T1000 (cell line): ENCODE results near the gene MTERF1.
"Not testable (repeated sequence)": the region's sequence is repeated elsewhere in the genome, so short reads cannot be mapped to it uniquely, and the experiment has no call there.

Source experiments
- DNase-seq: peaks from one replicate; lab custom pipeline; 2025; ENCODE audit warnings: mixed read lengths; lab: John Stamatoyannopoulos, UW

The MTERF1 gene

GRCh38 chr7:91880413-91881241 is at the start of gene MTERF1:
TSS of gene MTERF1 (minus strand) at chr7:91880702. CDS start at chr7:91880083, 619 bp downstream.
- DNase-seq, result peak; percentile 75

- DNase-seq, result no peak
Observed at GRCh38 chr7:91929463-91929862, 49.0 kb upstream of the MTERF1 start.

GRCh38 chr7:91927912-91928311 is 47.4 kb upstream of the MTERF1 start:
- no peak for DNase-seq

GRCh38 chr7:91922857-91923256 is 42.4 kb upstream of the MTERF1 start:
- DNase-seq, result no peak

- DNase-seq, result no peak
Observed at GRCh38 chr7:91918356-91918755, 37.9 kb upstream of the MTERF1 start.

- DNase-seq, result no peak
Observed at GRCh38 chr7:91916051-91916440, 35.5 kb upstream of the MTERF1 start.

GRCh38 chr7:91915401-91916050 is 35.0 kb upstream of the MTERF1 start:
- DNase-seq, result no peak

GRCh38 chr7:91913612-91914011 is 33.1 kb upstream of the MTERF1 start:
- no peak for DNase-seq

GRCh38 chr7:91912494-91912893 is 32.0 kb upstream of the MTERF1 start:
- no peak for DNase-seq

- DNase-seq, result no peak
Observed at GRCh38 chr7:91911121-91911520, 30.6 kb upstream of the MTERF1 start.

GRCh38 chr7:91910171-91910570 is 29.7 kb upstream of the MTERF1 start:
- no peak for DNase-seq

- DNase-seq, result no peak
Observed at GRCh38 chr7:91899563-91899962, 19.1 kb upstream of the MTERF1 start.

GRCh38 chr7:91898240-91898992 is 17.9 kb upstream of the MTERF1 start:
- no peak for DNase-seq

- DNase-seq, result no peak
Observed at GRCh38 chr7:91894781-91895480, 14.4 kb upstream of the MTERF1 start.

- not testable (repeated sequence) for DNase-seq
Observed at GRCh38 chr7:91893699-91894098, 13.2 kb upstream of the MTERF1 start.

GRCh38 chr7:91892821-91893340 is 12.4 kb upstream of the MTERF1 start:
- DNase-seq, result no peak

- no peak for DNase-seq
Observed at GRCh38 chr7:91892099-91892705, 11.7 kb upstream of the MTERF1 start.

GRCh38 chr7:91888271-91889175 is 8.0 kb upstream of the MTERF1 start:
- not testable (repeated sequence) for DNase-seq

- not testable (repeated sequence) for DNase-seq
Observed at GRCh38 chr7:91887336-91888213, 7.1 kb upstream of the MTERF1 start.
